Ishikawa (cell line): Measurements from ENCODE around the gene MAP1LC3B2.

Source experiments
- CEBPB ChIP-seq: IDR thresholded peaks from 2 replicates; pipeline ENCODE4 v1.6.1; 2012
- CREB1 ChIP-seq: IDR thresholded peaks from 2 replicates; pipeline ENCODE4 v1.6.1; 2012; ENCODE audit warnings: low read depth
- EGR1 ChIP-seq: IDR thresholded peaks from 2 replicates; pipeline ENCODE4 v1.6.1; 2012
- EP300 ChIP-seq: IDR thresholded peaks from 2 replicates; pipeline ENCODE4 v1.6.1; 2012; ENCODE audit warnings: borderline replicate concordance
- FOXM1 ChIP-seq: IDR thresholded peaks from 2 replicates; pipeline ENCODE4 v1.6.1; 2012; ENCODE audit warnings: low read depth, borderline replicate concordance
- MAX ChIP-seq: IDR thresholded peaks from 2 replicates; pipeline ENCODE4 v1.6.1; 2012
- NFIC ChIP-seq: IDR thresholded peaks from 2 replicates; pipeline ENCODE4 v1.6.1; 2012
- RAD21 ChIP-seq: IDR thresholded peaks from 2 replicates; pipeline ENCODE4 v1.6.1; 2012; ENCODE audit warnings: low read depth
- REST ChIP-seq: IDR thresholded peaks from 2 replicates; pipeline ENCODE4 v1.6.1; 2012; ENCODE audit warnings: low read depth, mild to moderate bottlenecking
- TAF1 ChIP-seq: IDR thresholded peaks from 2 replicates; pipeline ENCODE4 v1.6.1; 2012; ENCODE audit warnings: low read depth, mild to moderate bottlenecking
- TCF12 ChIP-seq: IDR thresholded peaks from 2 replicates; pipeline ENCODE4 v1.6.1; 2012; ENCODE audit warnings: low read depth
- TEAD4 ChIP-seq: IDR thresholded peaks from 2 replicates; pipeline ENCODE4 v1.6.1; 2012
- USF1 ChIP-seq: IDR thresholded peaks from 2 replicates; pipeline ENCODE4 v1.6.1; 2012
- YY1 ChIP-seq: IDR thresholded peaks from 2 replicates; pipeline ENCODE4 v1.6.1; 2012; ENCODE audit warnings: low read depth
- ZBTB7A ChIP-seq: IDR thresholded peaks from 2 replicates; pipeline ENCODE4 v1.6.1; 2012; ENCODE audit warnings: low read depth

Gene MAP1LC3B2

GRCh38 chr12:116559162-116559935, at the start of gene MAP1LC3B2:
Gene MAP1LC3B2, plus strand, starts transcription at chr12:116559381. Its CDS starts 16,562 bp downstream, at chr12:116575943.
- TF ChIP-seq YY1 (no peak), ZBTB7A (no peak), FOXM1 (no peak), USF1 (no peak), RAD21 (no peak), REST (no peak), TAF1 (no peak), MAX (no peak), NFIC (no peak), EP300 (no peak), TCF12 (no peak), EGR1 (no peak), CREB1 (no peak), CEBPB (no peak), TEAD4 (no peak)

- TF ChIP-seq MAX (no peak), RAD21 (no peak), YY1 (no peak), TEAD4 (no peak), TCF12 (no peak), NFIC (no peak), USF1 (no peak), TAF1 (no peak), EGR1 (no peak), FOXM1 (no peak), CEBPB (no peak)
Observed at GRCh38 chr12:116513944-116514343, 45.2 kb upstream of the MAP1LC3B2 start.

- TF ChIP-seq FOXM1 (no peak), RAD21 (no peak), TCF12 (no peak), TAF1 (no peak), CEBPB (no peak), MAX (no peak), EP300 (no peak), USF1 (no peak), YY1 (no peak), EGR1 (no peak)
Observed at GRCh38 chr12:116515684-116516083, 43.5 kb upstream of the MAP1LC3B2 start.

- no peak for TF ChIP-seq EGR1
- TF ChIP-seq FOXM1, result no peak
- no peak for TF ChIP-seq RAD21
- no peak for TF ChIP-seq CREB1
- TF ChIP-seq USF1, result no peak
- no peak for TF ChIP-seq NFIC
- TF ChIP-seq EP300, result no peak
- TF ChIP-seq YY1, result no peak
- no peak for TF ChIP-seq TAF1
- TF ChIP-seq MAX, result no peak
- TF ChIP-seq ZBTB7A, result no peak
- TF ChIP-seq TEAD4, result no peak
Observed at GRCh38 chr12:116516657-116517056, 42.5 kb upstream of the MAP1LC3B2 start.

- TF ChIP-seq TAF1 (no peak), EP300 (no peak), YY1 (no peak), TEAD4 (no peak), FOXM1 (no peak), TCF12 (no peak), MAX (no peak), EGR1 (no peak), RAD21 (no peak), CREB1 (no peak), REST (no peak)
Observed at GRCh38 chr12:116517431-116518045, 41.6 kb upstream of the MAP1LC3B2 start.
